ENCODE measurements around the gene PHACTR3.

PHACTR3 gene

GRCh38 chr20:59737816-59738215 is 133.5 kb downstream of the PHACTR3 start:
- DNase-seq: no peak

- no peak for DNase-seq
Observed at GRCh38 chr20:59738851-59739250, 134.5 kb downstream of the PHACTR3 start.

GRCh38 chr20:59740621-59741020 is 136.3 kb downstream of the PHACTR3 start:
- DNase-seq: no peak

GRCh38 chr20:59741073-59741472 is 136.7 kb downstream of the PHACTR3 start:
- no peak for DNase-seq

- no peak for DNase-seq
Observed at GRCh38 chr20:59742351-59743095, 138.2 kb downstream of the PHACTR3 start.

GRCh38 chr20:59743308-59743707 is 139.0 kb downstream of the PHACTR3 start:
- DNase-seq: no peak

- DNase-seq: no peak
Observed at GRCh38 chr20:59743767-59744485, 139.6 kb downstream of the PHACTR3 start.

GRCh38 chr20:59744756-59745155 is 140.4 kb downstream of the PHACTR3 start:
- no peak for DNase-seq

- DNase-seq: no peak
Observed at GRCh38 chr20:59745201-59745600, 140.9 kb downstream of the PHACTR3 start.

GRCh38 chr20:59745716-59746115 is 141.4 kb downstream of the PHACTR3 start:
- DNase-seq: no peak

- no peak for DNase-seq
Observed at GRCh38 chr20:59746155-59746554, 141.8 kb downstream of the PHACTR3 start.

GRCh38 chr20:59747671-59748515 is 143.6 kb downstream of the PHACTR3 start:
- DNase-seq: no peak

GRCh38 chr20:59748619-59749191 is 144.4 kb downstream of the PHACTR3 start:
- DNase-seq: no peak

- no peak for DNase-seq
Observed at GRCh38 chr20:59749301-59749700, 145.0 kb downstream of the PHACTR3 start.

GRCh38 chr20:59750209-59750840 is 146.0 kb downstream of the PHACTR3 start:
- no peak for DNase-seq

GRCh38 chr20:59751075-59751711 is 146.9 kb downstream of the PHACTR3 start:
- no peak for DNase-seq

- DNase-seq: no peak
Observed at GRCh38 chr20:59752101-59752586, 147.8 kb downstream of the PHACTR3 start.

GRCh38 chr20:59752704-59753460 is 148.5 kb downstream of the PHACTR3 start:
- no peak for DNase-seq

GRCh38 chr20:59753836-59754235 is 149.5 kb downstream of the PHACTR3 start:
- no peak for DNase-seq

- DNase-seq: no peak
Observed at GRCh38 chr20:59754551-59754950, 150.2 kb downstream of the PHACTR3 start.

- no peak for DNase-seq
Observed at GRCh38 chr20:59756241-59756640, 151.9 kb downstream of the PHACTR3 start.

Data from T1000 (cell line).